HuH-7 (cell line): ENCODE measurements around the gene ECD.
A peak's percentile ranks its signal among the peaks of the same experiment; 100 is the strongest.
"Not testable (repeated sequence)": the region's sequence is repeated elsewhere in the genome, so short reads cannot be mapped to it uniquely, and the experiment has no call there.

Source experiments
- DNase-seq: peaks from one replicate; pipeline ENCODE4 v3.0.0; 2011; ENCODE audit warnings: low spot score

ECD gene

GRCh38 chr10:73159038-73159648, 8.7 kb downstream of the ECD start:
- DNase-seq: peak; percentile 27

GRCh38 chr10:73156054-73156453, 11.8 kb downstream of the ECD start:
- DNase-seq: no peak

- no peak for DNase-seq
These were observed 15.8 kb downstream of the ECD start for GRCh38 chr10:73152009-73152408.

GRCh38 chr10:73150633-73151413, 17.0 kb downstream of the ECD start:
- DNase-seq: not testable (repeated sequence)

- DNase-seq: no peak
These were observed 26.2 kb downstream of the ECD start for GRCh38 chr10:73141603-73142002.

GRCh38 chr10:73139251-73139650, 28.6 kb downstream of the ECD start:
- no peak for DNase-seq

GRCh38 chr10:73136627-73137026, 31.2 kb downstream of the ECD start:
- DNase-seq: no peak

- DNase-seq: no peak
These were observed 33.1 kb downstream of the ECD start for GRCh38 chr10:73134727-73135126.

GRCh38 chr10:73131913-73132686, 35.7 kb downstream of the ECD start:
- DNase-seq: peak; percentile 38

GRCh38 chr10:73131301-73131700, 36.5 kb downstream of the ECD start:
- DNase-seq: no peak

- no peak for DNase-seq
These were observed 41.5 kb downstream of the ECD start for GRCh38 chr10:73126343-73126742.

- no peak for DNase-seq
These were observed 47.9 kb downstream of the ECD start for GRCh38 chr10:73119952-73120351.

- DNase-seq: no peak
These were observed 48.4 kb downstream of the ECD start for GRCh38 chr10:73119457-73119856.

GRCh38 chr10:73117976-73118743, 49.6 kb downstream of the ECD start:
- DNase-seq: no peak

GRCh38 chr10:73116017-73116416, 51.8 kb downstream of the ECD start:
- no peak for DNase-seq

- DNase-seq: no peak
These were observed 54.3 kb downstream of the ECD start for GRCh38 chr10:73113551-73113950.

GRCh38 chr10:73112032-73112431, 55.8 kb downstream of the ECD start:
- not testable (repeated sequence) for DNase-seq

- DNase-seq: peak; percentile 52
These were observed 57.4 kb downstream of the ECD start, which contains the start of gene NUDT13 for GRCh38 chr10:73110345-73110849. Gene NUDT13, plus strand, starts transcription at chr10:73110455. Its CDS starts 3,911 bp downstream, at chr10:73114366.

GRCh38 chr10:73109248-73109652, 58.6 kb downstream of the ECD start:
- not testable (repeated sequence) for DNase-seq

- no peak for DNase-seq
These were observed 61.5 kb downstream of the ECD start for GRCh38 chr10:73106301-73106700.

GRCh38 chr10:73099141-73099540, 68.7 kb downstream of the ECD start:
- no peak for DNase-seq

GRCh38 chr10:73097305-73097670, 70.5 kb downstream of the ECD start:
- DNase-seq: no peak
